ENCODE measurements around the gene KLHL11.

GRCh38 chr17:41821776-41822175 is 43.4 kb downstream of the KLHL11 start:
- no peak for TF ChIP-seq CTCF (conservative IDR thresholded peaks at IDR 0.05)
- TF ChIP-seq EZH2 (IDR thresholded peaks at IDR 0.05; ENCODE audit: low read depth) = no peak

Measured in PC-9 (cell line).